Parathyroid adenoma (tissue), 2 donors: ENCODE data around the gene TBC1D14.

Source experiments
- H2AFZ ChIP-seq: fragments of 300-600 bp; sonication (generic); one replicate; pipeline ENCODE4 v1.7.0; 2017; ENCODE audit warnings: antibody characterized with exemption, mild to moderate bottlenecking
- H3K27ac ChIP-seq: fragments of 300-600 bp; sonication (generic); one replicate; pipeline ENCODE4 v1.7.0; 2017
- H3K27me3 ChIP-seq: fragments of 300-600 bp; sonication (generic); one replicate; pipeline ENCODE4 v1.7.0; 2017; ENCODE audit warnings: low read length; ENCODE audit not compliant: control insufficient read depth, insufficient read depth
- H3K36me3 ChIP-seq: fragments of 300-600 bp; sonication (generic); one replicate; pipeline ENCODE4 v1.7.0; 2017; ENCODE audit warnings: low read length; ENCODE audit not compliant: control insufficient read depth, insufficient read depth
- H3K4me1 ChIP-seq: fragments of 300-600 bp; sonication (generic); one replicate; pipeline ENCODE4 v1.7.0; 2017; ENCODE audit warnings: control low read depth
- H3K4me2 ChIP-seq: fragments of 300-600 bp; sonication (generic); one replicate; pipeline ENCODE4 v1.7.0; 2017; ENCODE audit warnings: low read length
- H3K4me3 ChIP-seq: fragments of 300-600 bp; sonication (generic); one replicate; pipeline ENCODE4 v1.7.0; 2017; ENCODE audit warnings: low read depth, low read length
- H3K79me2 ChIP-seq: fragments of 300-600 bp; sonication (generic); one replicate; pipeline ENCODE4 v1.7.0; 2017; ENCODE audit warnings: control low read depth
- H3K9ac ChIP-seq: fragments of 300-600 bp; sonication (generic); one replicate; pipeline ENCODE4 v1.7.0; 2017; ENCODE audit warnings: mild to moderate bottlenecking
- H3K9me3 ChIP-seq: fragments of 300-600 bp; sonication (generic); one replicate; pipeline ENCODE4 v1.7.0; 2017; ENCODE audit warnings: low read length; ENCODE audit not compliant: control insufficient read depth
- TF ChIP-seq, protein P1 (sequence below): fragments of 300-600 bp; sonication (generic); IDR thresholded peaks from one replicate; pipeline ENCODE4 v1.7.0; 2017; ENCODE audit warnings: antibody characterized with exemption, mild to moderate bottlenecking
- donor health status: primary hyperparathyroidism.

TBC1D14 gene

DNA sequence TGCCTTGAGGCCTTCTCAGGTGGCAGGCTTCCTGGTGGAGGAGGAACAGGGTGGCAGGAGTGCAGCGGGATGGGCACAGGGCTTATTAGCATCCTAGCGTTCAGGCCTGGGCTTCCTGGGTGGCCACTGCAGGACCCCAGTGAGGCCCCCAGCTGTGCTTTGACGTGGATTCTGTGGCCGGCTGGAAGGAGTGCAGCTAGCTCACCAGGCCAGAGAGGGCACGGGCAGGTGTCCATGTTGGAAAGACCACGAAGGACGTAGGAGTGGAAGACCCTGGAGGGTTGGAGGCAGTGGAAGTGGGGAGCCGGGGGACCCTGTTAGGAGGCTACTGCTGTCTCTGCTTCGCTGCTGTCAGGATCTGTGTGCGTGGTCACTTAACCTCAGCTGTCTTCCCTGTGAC, 120.3 kb downstream of the TBC1D14 start:
- Histone ChIP-seq H3K27me3 (no peaks in the 10 kb centered on the region), H2AFZ (no peak overlapping the region), H3K4me2 (no peak overlapping the region), H3K4me3 (no peak overlapping the region), H3K9me3 (no peaks in the 10 kb centered on the region), H3K79me2 (no peaks in the 10 kb centered on the region), H3K9ac (no peak overlapping the region), H3K27ac (no peak overlapping the region), H3K4me1 (no peaks in the 10 kb centered on the region), H3K36me3 (no peaks in the 10 kb centered on the region)
- TF ChIP-seq, protein P1, sequence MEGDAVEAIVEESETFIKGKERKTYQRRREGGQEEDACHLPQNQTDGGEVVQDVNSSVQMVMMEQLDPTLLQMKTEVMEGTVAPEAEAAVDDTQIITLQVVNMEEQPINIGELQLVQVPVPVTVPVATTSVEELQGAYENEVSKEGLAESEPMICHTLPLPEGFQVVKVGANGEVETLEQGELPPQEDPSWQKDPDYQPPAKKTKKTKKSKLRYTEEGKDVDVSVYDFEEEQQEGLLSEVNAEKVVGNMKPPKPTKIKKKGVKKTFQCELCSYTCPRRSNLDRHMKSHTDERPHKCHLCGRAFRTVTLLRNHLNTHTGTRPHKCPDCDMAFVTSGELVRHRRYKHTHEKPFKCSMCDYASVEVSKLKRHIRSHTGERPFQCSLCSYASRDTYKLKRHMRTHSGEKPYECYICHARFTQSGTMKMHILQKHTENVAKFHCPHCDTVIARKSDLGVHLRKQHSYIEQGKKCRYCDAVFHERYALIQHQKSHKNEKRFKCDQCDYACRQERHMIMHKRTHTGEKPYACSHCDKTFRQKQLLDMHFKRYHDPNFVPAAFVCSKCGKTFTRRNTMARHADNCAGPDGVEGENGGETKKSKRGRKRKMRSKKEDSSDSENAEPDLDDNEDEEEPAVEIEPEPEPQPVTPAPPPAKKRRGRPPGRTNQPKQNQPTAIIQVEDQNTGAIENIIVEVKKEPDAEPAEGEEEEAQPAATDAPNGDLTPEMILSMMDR, result no peak

DNA sequence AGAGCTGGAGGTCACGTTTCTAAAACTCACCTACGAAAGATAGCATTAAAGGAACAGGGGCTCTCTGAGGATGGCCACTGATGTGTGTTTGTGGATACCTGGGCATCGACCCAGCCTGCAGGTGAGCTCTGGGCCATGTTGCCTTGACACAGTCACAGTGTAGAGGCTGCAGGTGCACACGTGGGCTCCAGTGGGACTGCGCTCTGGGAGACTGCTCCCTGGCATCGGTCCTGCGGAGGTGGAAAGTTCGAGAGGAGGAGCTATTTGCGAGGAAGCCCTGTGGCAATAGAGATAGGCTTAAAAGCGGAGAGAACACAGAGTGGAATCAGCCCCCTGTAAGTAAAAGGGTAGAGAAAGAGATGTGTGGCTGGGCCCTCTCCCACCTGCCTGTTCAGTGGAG, 121.2 kb downstream of the TBC1D14 start:
- H3K36me3 ChIP-seq, result no peaks in the 10 kb centered on the region
- no peaks in the 10 kb centered on the region for H3K9me3 ChIP-seq
- TF ChIP-seq, protein P1, result no peak
- H3K4me3 ChIP-seq, result no peak overlapping the region
- no peaks in the 10 kb centered on the region for H3K27me3 ChIP-seq
- H3K9ac ChIP-seq, result no peak overlapping the region
- no peak overlapping the region for H3K27ac ChIP-seq
- no peak overlapping the region for H3K4me2 ChIP-seq
- no peak overlapping the region for H2AFZ ChIP-seq
- no peaks in the 10 kb centered on the region for H3K79me2 ChIP-seq
- no peaks in the 10 kb centered on the region for H3K4me1 ChIP-seq

DNA sequence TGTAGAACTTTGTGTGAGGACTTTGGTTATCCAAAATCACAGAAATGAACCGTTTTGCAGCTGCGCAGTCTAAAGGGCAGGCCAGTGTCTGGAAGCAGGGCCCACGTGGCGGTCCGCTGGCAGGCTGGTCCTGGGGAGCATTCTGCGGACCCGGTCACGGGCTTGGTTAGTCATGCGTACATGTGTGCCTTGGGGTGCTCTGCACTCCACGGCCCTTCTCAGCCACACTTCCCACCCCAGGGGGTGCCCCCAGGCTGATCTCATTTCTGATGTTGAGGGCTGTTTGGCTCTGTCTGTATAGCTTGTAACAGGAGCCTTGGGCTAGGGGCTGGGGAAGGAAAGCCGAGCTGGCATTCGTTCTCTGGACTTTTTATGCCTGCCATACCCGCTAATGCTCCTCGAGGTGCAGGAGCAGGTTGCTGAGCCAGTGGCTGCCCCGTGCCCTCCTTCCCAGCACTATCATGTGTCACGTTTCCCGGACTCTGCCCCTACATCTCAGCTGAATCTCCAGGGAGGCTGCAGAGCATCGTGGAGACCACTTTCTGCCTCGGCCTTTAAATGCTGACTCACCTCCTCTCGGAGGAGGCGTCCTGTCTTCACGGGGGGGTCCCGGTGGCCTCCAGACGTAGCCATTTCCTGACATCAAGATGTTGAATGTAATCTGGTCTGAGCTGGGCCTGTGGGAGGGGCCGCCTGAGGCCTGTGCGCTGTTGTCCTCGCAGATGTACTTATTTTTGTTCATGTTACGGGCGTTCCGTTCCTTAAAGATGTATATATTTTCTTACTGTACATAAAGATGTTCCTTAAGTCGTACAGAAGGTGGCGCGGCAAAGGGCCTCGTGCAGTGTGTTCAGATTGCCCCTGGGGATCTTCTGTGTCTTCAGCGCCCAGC, 122.2 kb downstream of the TBC1D14 start:
- Histone ChIP-seq H3K27me3 (no peaks in the 10 kb centered on the region), H3K4me1 (no peaks in the 10 kb centered on the region), H3K27ac (no peak overlapping the region), H3K9me3 (no peaks in the 10 kb centered on the region), H3K79me2 (no peaks in the 10 kb centered on the region), H2AFZ (no peak overlapping the region), H3K36me3 (no peaks in the 10 kb centered on the region), H3K4me3 (no peak overlapping the region), H3K9ac (no peak overlapping the region), H3K4me2 (no peak overlapping the region)
- TF ChIP-seq, protein P1, result no peak

DNA sequence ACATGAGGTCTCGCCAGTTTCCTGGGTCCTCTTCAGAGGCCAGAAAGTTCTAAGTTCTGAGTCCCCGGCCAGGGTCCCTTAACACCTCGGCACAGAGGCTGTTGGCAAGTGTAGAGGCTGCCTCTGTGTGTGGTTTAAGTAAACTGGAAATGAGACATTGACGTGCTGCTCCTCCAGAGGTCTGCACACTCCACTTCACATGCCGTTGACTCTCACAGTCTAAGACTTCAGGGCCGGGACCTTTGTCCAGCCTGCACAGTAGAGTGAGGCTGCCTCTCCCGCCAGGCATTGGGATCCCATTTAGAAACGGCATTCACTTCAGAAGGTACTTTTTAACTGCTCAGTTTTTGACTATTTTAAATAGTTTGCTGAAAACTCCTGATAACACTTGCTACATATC, 123.0 kb downstream of the TBC1D14 start:
- TF ChIP-seq, protein P1, result no peak
- no peaks in the 10 kb centered on the region for H3K36me3 ChIP-seq
- H3K27ac ChIP-seq, result no peak overlapping the region

More for the DNA sequence above, 123.0 kb downstream of the TBC1D14 start:
- no peak overlapping the region for H3K9ac ChIP-seq
- H3K4me3 ChIP-seq, result no peak overlapping the region
- H3K79me2 ChIP-seq, result no peaks in the 10 kb centered on the region
- H2AFZ ChIP-seq, result no peak overlapping the region
- H3K27me3 ChIP-seq, result no peaks in the 10 kb centered on the region
- no peaks in the 10 kb centered on the region for H3K9me3 ChIP-seq
- H3K4me2 ChIP-seq, result no peak overlapping the region
- no peaks in the 10 kb centered on the region for H3K4me1 ChIP-seq
